Activated CD8-positive, alpha-beta memory T cell treated with anti-CD3 and anti-CD28 coated beads for 4 hours (primary cell): ENCODE measurements around the gene DOCK2.
"Not testable (repeated sequence)": the region's sequence is repeated elsewhere in the genome, so short reads cannot be mapped to it uniquely, and the experiment has no call there.

Experiments
- DNase-seq, 2 donors: peaks; one replicate each; pipeline ENCODE4 v3.0.0-alpha.2; 2020; ENCODE audit warnings: low read depth in 2 of 2

DOCK2 gene

DNA sequence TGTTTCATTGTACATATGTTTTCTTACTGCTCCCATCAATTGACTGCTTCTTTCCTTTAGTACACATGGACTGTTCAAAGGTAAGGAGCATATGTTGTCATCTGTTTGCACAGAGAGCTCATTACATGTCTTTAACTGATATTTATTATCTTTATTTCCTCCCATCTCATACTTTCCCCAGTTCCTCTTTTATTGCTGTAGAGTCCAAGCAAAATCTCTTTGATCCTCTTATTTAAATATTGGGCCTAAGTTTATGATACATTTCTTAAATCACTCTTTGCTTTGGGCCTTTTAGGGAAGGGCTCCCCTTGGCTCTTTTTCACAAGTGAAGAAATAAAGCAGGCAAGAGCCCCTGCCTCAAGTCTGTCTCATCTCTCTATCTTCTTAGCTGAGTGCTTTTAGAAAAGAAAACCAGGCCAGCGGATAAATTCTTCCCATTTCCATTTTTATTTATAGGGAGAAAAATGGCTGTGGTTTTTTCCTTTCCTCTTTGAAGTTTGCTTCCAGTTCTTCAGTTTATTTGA, 152.4 kb downstream of the DOCK2 start:
- no peak for DNase-seq

DNA sequence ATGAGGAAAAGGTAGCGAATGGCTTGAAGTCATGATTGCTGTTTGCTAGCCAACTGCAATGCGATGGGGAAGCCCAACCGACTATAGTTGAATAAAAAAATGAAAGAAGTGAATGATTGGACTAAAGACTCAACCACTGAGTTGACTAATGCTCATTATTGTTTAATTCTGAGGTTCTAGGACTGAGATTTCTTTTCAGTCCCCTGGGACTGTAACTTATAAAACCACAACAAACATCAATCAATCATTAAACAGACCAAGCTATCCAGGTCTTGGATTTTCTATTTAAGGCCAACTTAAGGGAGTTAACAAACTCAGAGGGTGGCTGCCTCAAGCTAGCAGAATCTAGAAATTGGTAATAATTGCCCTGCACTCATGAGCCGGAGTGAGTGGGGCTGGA, 154.2 kb downstream of the DOCK2 start:
- no peak for DNase-seq

DNA sequence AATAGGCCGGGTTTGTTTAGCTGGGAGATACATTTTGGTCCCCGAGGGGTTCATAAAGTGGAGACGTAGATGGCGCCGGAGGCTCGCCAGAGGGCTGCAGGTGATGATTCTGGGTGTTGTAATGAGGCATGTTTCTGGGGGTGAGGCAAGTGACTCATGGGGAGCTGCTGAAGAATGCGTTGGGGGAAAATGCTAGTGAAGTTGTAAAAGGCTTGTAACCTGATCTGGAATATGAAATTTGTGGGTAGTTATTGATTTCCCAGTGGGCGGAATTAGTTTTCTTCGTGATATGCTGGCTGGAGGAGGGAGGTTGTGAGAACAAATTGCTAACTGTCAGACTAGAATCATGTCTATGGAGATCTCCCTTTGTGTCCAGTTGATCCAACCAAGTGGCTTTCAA, 158.3 kb downstream of the DOCK2 start:
- no peak for DNase-seq

DNA sequence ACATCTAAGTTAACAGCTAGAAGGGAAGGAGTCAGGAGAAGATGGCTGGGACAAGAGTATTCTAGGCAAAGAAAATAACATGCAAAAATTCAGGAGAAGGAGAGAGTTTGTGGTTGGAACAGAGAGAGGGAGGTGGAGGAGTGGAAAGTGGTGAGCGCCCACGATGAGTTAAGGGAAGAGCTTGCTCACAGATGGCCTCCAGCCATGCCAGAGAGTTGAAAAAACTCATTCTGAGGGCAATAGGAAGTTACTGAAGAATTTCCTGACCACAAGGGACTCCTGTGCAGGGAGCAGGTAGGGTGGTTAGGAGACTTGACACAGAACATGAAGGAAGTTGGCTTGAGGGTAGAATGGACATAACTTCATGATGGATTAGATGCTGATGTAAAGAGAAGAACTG, 159.7 kb downstream of the DOCK2 start:
- no peak for DNase-seq

DNA sequence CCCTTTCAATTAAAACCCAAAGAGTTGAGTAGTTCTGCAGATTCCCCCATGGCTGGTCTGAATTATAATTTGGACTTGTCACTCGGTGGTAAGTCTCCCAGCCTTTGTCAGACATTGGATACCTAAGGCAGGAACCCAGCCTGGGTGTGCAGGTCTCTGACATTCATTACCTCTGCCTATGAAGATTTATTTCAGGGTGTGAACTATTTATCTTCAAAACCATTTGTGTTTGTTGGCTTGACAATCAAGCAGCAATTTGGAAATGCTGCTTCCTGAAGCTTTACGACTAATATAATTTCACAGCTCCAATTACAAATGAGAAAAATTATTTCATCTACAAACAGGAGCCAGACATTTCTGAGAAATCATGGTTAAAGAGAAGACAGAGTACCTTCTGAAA, 160.5 kb downstream of the DOCK2 start:
- no peak for DNase-seq

DNA sequence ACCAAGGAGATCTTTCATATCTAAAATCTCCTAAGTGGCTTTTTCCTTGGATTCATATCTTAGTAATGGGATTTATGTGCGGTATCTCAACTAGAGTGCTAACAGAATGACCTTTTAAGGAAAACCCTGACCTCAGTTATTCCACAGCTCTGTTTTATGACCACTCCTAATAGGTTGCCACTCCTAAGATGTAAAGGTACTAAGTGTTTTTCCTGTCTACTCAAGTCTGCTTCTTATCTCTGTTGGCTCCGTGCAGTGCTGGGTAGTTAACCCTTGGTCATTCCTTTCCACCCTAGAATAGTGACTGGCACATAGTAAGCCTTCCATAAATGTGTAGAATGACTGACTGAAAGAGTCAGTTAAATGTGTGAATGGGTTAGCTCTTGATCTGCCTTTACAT, 161.4 kb downstream of the DOCK2 start:
- DNase-seq, result no peak

DNA sequence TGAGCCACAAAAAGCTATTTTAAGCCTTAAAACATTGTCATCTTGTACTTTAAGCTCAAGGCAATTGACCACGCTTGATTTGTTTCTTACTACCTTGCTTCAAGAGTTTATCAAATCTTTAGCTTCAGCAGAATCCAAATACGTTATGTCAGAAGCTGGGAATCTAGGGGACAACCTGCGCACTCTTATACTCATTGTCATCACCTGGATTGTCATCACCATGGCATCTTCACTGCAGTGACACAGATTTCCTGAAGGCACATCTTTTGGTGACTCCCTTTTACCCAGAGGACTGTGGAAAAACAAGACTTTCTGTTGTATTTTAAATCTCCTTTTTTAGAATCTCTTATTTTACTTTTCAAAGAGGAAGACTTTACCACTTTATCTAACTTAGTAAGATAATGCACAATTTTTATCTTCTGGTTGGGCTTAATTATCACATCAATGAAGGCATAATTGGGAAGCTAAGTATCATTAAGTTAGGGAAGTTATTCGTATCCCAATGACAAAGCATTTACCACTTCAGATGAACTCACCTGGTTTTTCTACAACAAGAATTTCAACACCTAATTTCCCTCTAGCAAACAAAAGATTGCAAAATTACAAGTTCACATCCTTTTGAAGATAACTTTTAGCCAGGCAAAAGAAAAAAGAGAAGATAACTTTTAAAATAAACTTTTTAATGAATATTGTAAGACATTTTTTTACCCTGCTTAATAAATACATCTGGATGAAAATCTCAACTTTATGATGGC, 162.0 kb downstream of the DOCK2 start:
- DNase-seq, result no peak

DNA sequence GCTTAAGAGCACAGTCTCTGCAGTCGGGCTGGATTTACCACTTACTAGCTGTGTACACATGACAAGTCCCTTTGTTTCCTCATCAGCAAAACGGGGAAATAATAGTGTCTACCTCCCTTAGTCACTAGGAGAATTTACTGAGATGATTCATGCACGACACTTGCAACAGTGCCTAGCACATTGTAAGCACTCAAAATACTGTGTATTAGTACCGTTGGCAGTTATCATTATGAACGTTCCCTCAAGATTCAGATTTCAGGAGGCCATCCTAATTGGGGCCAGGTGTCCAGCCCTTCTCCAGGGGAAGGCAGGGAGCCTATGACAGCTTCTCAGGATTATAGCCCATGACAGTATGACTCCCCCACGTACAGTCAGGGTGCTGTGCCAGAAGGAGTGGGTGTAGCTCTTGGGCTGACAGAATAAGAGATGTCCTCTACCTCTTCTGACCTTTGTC, 164.3 kb downstream of the DOCK2 start:
- no peak for DNase-seq

DNA sequence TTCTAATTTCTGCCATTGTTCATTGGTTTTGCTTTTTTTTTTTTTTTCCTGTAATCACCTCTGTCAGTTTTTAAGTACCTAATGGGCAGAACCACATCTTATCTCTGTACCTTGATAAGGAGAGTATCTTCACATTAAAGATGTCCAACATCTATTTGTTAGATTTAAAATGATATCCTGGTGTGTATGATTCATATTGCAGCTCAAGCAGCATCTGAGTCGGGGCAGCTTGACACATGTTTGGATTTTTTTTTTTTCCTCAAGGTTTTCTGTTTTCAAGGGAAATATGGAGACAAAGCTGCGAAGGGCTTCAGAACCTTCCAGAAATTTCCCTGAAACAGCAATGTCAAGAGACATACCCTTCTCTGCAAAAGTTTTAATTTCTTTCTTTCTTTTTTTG, 164.7 kb downstream of the DOCK2 start:
- no peak for DNase-seq

DNA sequence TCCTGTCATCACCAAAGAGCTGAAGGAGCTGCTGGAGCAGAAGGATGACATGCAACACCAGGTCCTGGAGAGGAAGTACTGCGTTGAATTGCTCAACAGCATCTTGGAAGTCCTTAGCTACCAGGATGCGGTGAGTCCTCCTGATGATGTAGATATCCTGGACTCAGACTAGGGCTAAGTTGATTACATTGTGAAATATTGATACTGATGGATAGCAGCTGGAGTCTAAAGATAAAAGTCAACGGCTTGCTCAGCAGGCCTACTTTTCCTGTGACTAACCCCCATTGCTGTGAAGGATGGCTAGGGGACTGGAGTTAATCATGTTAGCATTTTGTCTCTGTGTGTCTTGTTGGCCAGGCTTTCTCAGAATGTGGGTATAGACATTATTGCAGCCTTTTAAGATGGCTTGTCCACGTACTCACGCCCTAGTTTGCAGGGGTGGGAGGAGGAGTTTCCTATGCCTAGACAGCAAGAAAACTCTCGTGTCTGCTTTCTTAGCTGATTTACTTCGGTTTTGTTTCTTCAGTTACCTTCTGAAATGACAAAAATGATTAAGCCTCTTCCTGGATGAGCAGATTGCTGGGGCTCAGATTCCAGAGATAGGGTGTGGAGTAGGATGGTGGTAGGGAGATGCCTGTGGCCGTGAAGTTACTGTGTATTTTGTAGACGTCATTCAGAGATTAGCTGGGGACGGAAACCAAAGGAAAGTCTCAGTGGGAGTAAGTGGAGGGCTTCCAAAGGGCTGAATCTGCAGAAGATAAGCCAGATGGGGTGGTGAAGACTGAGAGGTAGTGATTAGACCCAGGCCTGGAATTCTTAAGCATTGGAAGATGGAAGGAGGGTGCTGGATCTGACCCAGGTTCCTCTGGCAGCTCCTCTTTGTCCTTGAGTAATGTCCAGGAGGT, 166.3 kb downstream of the DOCK2 start:
- no peak for DNase-seq

DNA sequence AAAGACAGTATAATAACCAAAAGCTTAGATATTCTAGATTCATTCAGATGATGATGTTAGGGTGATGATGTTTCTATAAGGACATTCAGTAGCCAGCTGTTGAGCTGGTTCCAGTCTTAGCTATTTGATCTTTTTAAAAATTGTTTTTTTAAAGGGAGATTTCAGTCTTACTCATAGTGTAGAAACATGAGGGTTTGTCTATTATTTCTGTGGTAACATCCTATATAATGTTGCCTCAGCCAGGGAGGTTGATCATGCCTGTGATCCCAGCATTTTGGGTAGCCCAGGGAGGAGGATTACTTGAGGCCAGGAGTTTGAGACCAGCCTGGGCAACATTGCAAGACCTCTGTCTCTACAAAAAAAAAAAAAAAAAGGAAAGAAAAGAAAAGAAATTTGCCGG, 167.8 kb downstream of the DOCK2 start:
- DNase-seq, result no peak

DNA sequence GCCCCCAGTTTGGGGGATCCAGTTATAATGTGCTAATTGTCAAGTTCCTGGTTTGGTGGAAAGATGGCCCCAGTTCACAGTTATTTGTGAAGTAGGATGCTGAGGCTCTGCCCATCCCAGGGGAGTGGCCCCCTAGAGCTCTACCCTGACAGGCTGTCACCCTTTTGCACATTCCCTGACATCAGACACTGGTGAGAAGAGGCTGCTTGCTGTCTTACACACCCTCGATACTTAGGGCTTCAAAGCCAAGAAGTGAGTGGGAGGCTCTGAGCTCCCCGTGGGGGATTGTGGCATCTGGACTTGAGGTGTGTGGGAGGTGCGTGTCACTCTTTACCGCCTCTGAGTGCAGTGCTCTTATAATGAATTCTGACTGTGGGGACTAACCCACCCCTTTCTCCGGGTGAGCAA, 168.5 kb downstream of the DOCK2 start:
- peak; percentile 12 to 49 for DNase-seq

DNA sequence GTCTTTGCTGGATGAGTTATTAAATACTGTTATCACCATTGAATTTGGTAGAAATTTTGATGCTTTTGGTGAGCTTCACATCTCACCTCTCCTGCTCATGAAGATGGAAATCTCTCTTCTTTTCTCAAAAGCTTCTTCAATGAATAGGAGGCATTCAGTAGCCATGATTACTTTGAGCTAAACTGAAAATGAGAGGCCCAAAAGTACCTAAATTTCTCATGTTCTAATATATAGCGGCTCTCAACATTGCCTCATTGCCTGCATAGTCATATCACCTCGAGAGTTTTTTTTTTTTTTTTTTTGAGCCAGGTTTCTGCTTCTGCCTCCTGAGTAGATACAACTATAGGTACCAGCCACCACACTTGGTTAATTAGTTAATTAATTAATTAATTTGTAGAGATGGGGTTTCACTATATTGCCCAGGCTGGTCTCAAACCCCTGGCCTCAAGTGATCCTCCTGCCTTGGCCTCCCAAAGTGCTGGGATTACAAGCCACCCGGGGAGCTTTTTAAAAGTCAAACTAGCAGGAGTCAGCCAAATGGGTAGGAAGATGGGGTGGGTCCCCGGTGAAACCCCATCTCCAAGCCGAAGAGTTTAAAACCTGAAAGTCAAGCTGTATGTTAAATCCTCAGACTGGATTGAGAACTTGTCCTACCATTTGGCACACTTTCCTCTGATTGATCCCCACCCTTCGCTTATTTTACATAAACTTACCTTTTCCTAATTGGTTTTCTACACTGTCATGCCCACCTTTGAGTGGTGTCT, 169.0 kb downstream of the DOCK2 start:
- DNase-seq, result no peak

DNA sequence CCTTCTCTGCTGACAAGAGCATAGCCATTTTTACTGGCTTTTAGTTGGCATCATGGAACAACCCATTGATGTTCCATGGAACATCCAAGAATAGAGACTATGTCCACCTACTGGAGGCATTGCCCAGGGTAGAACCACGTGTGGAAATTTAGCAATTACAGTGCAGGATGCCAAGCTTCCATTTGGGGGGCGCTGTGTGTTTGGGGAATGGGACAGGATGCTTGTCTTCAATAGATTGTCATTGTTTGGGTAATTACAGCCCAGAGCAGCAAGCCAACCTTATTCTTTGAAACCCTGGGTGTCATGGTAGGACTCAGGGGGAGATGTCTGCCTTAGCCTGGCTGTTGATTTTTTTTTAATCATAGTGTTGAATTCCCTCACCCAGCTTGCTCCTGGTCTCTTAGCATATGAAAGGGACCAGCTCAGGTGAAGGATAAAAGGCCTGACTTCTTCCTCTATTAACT, 171.1 kb downstream of the DOCK2 start:
- DNase-seq, result no peak

DNA sequence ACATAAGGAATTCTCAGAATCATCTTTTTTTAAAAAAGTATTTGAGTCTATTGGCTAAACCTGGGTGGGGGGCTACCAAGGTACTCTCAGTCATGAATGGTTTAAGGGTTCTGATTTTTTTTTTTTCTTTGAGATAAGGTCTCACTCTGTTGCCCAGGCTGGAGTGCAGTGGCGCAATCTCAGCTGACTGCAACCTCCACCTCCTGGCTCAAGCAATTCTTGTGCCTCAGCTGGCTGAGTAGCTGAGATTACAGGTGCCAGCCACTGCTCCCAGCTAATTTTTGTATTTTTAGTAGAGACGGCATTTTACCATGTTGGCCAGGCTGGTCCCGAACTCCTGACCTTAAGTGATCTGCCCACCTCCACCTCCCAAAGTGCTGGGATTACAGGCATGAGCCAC, 171.8 kb downstream of the DOCK2 start:
- DNase-seq, result not testable (repeated sequence)

DNA sequence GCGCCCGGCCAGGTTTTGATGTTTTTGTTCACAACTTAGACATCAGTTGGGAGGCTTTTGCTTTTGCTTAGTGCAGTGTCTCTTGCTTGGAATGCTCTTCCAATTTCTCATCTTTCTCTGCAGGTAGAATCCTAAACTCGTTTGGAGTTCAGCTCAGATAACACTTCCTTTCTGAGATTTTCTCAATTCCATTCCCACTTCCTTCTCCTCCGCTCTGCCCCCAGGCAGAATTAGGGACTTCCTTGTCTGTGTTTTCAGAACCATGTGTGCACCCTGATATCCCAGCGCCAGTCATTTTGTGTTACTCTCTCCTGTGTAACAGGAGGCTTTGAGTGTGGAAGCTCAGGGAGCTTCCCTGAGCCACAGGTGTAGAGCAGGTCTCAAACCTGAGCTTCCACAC, 172.2 kb downstream of the DOCK2 start:
- no peak for DNase-seq

DNA sequence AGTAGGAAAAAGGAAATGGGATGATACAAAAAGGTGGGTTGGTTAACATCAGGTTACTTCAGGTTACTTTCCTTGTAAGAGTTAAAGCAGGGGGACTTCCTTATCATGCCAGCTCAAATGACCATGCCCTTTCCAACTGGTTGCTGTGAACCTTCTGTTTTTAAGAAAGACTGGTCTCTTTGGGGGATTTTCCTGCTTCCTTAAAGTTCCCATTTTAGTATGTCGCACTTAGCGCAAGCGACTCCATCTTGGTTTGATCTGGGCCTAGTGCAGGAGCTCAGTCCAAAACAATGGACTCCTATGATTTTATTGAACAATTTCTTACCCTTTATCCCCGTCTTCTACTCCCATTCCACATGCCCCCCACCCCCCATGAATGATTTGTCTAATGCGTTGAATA, 173.4 kb downstream of the DOCK2 start:
- DNase-seq, result no peak

DNA sequence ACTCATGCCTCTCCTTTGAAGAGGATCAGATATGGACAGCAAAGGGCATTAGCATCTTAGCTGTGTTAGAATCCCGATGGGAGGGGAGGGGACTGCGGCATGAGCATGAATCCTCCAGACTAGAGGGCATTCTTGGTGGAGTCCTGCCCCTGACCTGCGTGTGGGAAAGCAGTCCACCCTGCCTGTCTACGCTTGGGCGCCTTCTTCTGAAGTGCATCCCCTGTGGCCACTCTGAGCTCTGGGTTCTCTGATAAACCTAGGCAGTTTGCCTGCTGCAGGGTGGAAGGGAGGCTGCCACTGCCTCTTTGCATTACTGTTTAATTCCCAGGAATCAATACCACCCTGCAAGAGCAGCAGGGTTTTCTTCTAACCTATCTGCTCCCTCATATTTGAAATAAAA, 173.9 kb downstream of the DOCK2 start:
- DNase-seq, result no peak

DNA sequence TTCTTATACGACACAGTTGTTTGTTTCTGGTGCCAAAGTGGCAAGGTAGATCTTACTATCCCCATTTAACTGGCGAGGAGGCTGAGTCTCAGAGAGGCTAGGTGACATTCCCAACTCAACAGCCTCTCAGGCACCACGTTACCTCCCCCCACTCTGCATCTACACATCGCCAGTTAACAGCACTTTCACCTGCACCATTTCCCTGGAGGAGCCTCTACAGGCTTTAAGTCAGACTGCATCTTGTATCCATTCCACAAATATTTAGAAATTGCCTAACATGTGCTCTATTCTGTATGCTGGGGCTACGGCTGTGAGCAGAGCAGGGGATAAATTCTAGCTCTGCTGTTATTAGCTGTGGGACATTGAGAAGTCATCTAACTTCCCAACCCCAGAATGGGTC, 174.6 kb downstream of the DOCK2 start:
- DNase-seq, result no peak

DNA sequence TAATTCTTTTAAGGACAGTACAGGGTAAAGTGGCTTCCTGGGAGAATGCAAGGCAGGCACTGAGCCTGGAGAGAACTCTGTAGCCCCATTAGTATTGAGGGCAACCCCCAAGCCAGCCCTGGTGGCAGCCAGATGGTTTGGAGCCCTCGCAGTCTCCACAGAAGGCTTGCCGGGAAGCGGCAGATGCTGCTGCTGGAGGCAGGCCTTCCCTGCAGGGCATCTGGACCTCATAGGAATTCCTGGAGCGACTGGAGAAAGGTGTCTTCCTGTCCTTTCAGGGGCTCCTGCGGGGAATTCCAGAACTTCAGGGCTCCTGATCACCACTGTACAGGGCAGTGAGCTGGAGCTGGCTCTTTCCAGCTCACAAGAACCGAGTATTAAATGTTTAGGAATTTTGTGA, 175.7 kb downstream of the DOCK2 start:
- no peak for DNase-seq

DNA sequence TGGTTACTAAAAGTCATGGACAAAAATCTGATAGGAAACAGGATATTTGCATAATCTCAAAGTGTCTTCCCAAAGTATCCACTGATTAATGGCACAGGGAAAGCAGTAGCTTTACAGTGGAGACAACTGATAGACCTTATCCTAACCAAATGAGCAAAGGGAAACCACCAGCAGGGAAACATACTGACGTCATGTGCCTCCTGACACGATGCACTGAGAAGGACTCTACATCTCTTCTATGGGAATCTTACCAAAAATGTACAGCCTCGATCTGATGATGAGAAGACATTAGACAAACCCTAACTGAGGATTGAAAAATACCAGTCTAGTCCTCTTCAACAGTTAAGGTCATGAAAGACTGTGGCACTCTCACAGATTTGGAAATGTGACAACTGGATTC, 177.0 kb downstream of the DOCK2 start:
- no peak for DNase-seq

DNA sequence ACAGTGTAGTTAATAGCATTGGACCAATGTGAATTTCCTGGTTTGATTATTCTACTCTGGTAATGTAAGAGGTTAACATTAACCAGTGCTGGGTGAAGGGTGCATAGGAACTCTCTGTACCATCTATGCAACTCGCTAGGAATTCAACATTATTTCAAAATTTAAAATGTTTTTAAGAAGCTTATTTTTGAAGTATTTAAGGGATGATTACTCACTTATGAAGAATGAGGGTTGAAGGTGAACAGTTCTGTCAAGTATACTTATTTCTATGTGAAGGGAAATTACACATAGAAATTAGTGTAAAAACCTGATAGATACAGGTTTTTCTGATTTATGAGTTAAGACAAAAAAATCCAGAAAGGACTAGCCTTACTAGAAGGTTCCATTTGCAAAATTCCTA, 177.4 kb downstream of the DOCK2 start:
- DNase-seq, result no peak
